ENCODE measurements around the gene COPZ2.

DNA sequence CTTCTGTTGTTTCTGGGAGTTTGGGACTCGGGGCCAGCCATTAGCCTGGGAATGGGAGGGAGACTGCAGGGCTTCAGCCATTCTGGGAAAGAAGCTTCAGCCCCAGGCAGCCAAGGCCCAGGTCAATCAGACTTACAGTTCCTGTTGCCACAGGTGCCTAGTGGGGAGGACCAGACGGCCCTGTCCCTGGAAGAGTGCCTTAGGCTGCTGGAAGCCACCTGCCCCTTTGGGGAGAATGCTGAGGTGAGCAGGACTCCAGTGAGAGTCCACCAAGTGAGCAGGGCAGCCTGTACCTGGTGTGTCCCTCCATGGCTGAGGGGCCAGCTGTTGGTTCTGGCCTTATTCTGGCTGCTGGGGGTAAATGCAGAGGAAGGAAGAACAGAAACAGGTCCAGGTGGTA is 19.3 kb upstream of the COPZ2 start:
- TF ChIP-seq, protein P1, sequence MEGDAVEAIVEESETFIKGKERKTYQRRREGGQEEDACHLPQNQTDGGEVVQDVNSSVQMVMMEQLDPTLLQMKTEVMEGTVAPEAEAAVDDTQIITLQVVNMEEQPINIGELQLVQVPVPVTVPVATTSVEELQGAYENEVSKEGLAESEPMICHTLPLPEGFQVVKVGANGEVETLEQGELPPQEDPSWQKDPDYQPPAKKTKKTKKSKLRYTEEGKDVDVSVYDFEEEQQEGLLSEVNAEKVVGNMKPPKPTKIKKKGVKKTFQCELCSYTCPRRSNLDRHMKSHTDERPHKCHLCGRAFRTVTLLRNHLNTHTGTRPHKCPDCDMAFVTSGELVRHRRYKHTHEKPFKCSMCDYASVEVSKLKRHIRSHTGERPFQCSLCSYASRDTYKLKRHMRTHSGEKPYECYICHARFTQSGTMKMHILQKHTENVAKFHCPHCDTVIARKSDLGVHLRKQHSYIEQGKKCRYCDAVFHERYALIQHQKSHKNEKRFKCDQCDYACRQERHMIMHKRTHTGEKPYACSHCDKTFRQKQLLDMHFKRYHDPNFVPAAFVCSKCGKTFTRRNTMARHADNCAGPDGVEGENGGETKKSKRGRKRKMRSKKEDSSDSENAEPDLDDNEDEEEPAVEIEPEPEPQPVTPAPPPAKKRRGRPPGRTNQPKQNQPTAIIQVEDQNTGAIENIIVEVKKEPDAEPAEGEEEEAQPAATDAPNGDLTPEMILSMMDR (conservative IDR thresholded peaks at IDR 0.05; ENCODE audit: low read length) = no peak
- no peak for TF ChIP-seq EZH2phosphoT487 (IDR thresholded peaks at IDR 0.05; ENCODE audit: borderline replicate concordance)

Measured in Loucy (cell line).